Measurements from ENCODE around the gene FAM168B.

GRCh38 chr2:131054488-131054887 is 38.8 kb downstream of the FAM168B start:
- TF ChIP-seq POLR2A (IDR thresholded peaks at IDR 0.05) (no peak), EP300 (IDR thresholded peaks at IDR 0.05) (no peak)
- TF ChIP-seq, protein P1, sequence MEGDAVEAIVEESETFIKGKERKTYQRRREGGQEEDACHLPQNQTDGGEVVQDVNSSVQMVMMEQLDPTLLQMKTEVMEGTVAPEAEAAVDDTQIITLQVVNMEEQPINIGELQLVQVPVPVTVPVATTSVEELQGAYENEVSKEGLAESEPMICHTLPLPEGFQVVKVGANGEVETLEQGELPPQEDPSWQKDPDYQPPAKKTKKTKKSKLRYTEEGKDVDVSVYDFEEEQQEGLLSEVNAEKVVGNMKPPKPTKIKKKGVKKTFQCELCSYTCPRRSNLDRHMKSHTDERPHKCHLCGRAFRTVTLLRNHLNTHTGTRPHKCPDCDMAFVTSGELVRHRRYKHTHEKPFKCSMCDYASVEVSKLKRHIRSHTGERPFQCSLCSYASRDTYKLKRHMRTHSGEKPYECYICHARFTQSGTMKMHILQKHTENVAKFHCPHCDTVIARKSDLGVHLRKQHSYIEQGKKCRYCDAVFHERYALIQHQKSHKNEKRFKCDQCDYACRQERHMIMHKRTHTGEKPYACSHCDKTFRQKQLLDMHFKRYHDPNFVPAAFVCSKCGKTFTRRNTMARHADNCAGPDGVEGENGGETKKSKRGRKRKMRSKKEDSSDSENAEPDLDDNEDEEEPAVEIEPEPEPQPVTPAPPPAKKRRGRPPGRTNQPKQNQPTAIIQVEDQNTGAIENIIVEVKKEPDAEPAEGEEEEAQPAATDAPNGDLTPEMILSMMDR (IDR thresholded peaks at IDR 0.05): no peak
